LNCAP (cell line): ENCODE results near the gene MYLIP.

Experiments used
- CTCF ChIP-seq: fragments of 450-650 bp; IDR thresholded peaks from 2 replicates; pipeline ENCODE4 v1.5.1; 2017; ENCODE audit warnings: mild to moderate bottlenecking

The MYLIP gene

GRCh38 chr6:16097382-16098171 is 31.3 kb upstream of the MYLIP start:
- TF ChIP-seq CTCF: no peak

- no peak for TF ChIP-seq CTCF
These were observed 30.7 kb upstream of the MYLIP start for GRCh38 chr6:16098211-16098610.

GRCh38 chr6:16102208-16102607 is 26.7 kb upstream of the MYLIP start:
- no peak for TF ChIP-seq CTCF

- TF ChIP-seq CTCF: no peak
These were observed 25.2 kb upstream of the MYLIP start for GRCh38 chr6:16103722-16104121.

- TF ChIP-seq CTCF: no peak
These were observed 24.1 kb upstream of the MYLIP start for GRCh38 chr6:16104624-16105433.

- TF ChIP-seq CTCF: no peak
These were observed 23.0 kb upstream of the MYLIP start for GRCh38 chr6:16105854-16106253.

GRCh38 chr6:16106991-16107787 is 21.7 kb upstream of the MYLIP start:
- TF ChIP-seq CTCF: no peak
